ENCODE measurements around the gene ATOH7. TPM values are rescaled to one million over a fixed set of nuclear protein-coding genes. Genes with fewer than 3 reads are reported as not detected.

Gene ATOH7
- total RNA-seq, 2 donors from 2014 or later: not detected

- H3K9me3 ChIP-seq: peaks cover 0 to 7% (median 0%) of the 10 kb centered on the region in 3 donors
- H3K4me1 ChIP-seq: no peaks in the 10 kb centered on the region
- no peak overlapping the region for H3K4me3 ChIP-seq
- H3K36me3 ChIP-seq (replicated peaks in 1 of 2; ENCODE audit: insufficient read depth in 1 of 2, low read depth in 2 of 2): no peaks in the 10 kb centered on the region
- ATAC-seq (no peak), DNase-seq (no peak)
- H3K27ac ChIP-seq: no peak overlapping the region
- intact Hi-C loops (cut with DNase I): no loop called here
- no peaks in the 10 kb centered on the region for H3K27me3 ChIP-seq
- WGBS, 2 donors: 96 to 100% methylated on average over 2 of the region's 2 CpGs
- no peak for TF ChIP-seq POLR2A (IDR thresholded peaks at IDR 0.05)
These were observed 43.8 kb upstream of the ATOH7 start for GRCh38 chr10:68275600-68276126.

GRCh38 chr10:68272833-68273232 is 40.9 kb upstream of the ATOH7 start:
- TF ChIP-seq POLR2A (IDR thresholded peaks at IDR 0.05) (no peak), CTCF (IDR thresholded peaks at IDR 0.05) (no peak)
- DNase-seq: no peak
- no peak for ATAC-seq

GRCh38 chr10:68271196-68271882 is 39.4 kb upstream of the ATOH7 start:
- no peak for DNase-seq
- no peak overlapping the region for H3K4me3 ChIP-seq
- no peak overlapping the region for H3K27ac ChIP-seq
- H3K36me3 ChIP-seq (replicated peaks in 1 of 2; ENCODE audit: insufficient read depth in 1 of 2, low read depth in 2 of 2): no peaks in the 10 kb centered on the region
- no peak for ATAC-seq
- intact Hi-C loops (cut with DNase I): no loop called here
- no peak for TF ChIP-seq POLR2A (IDR thresholded peaks at IDR 0.05)
- TF ChIP-seq CTCF (IDR thresholded peaks at IDR 0.05): no peak
- no peaks in the 10 kb centered on the region for H3K27me3 ChIP-seq
- H3K9me3 ChIP-seq: no peaks in the 10 kb centered on the region
- WGBS, 2 donors: 78 to 84% methylated on average over 7 of the region's 7 CpGs
- no peaks in the 10 kb centered on the region for H3K4me1 ChIP-seq

More at GRCh38 chr10:68272833-68273232, 40.9 kb upstream of the ATOH7 start:
- no peak overlapping the region for H3K4me3 ChIP-seq
- no peaks in the 10 kb centered on the region for H3K36me3 ChIP-seq (replicated peaks in 1 of 2; ENCODE audit: insufficient read depth in 1 of 2, low read depth in 2 of 2)
- no peaks in the 10 kb centered on the region for H3K27me3 ChIP-seq
- peaks cover 0 to 3% (median 0%) of the 10 kb centered on the region in 3 donors for H3K9me3 ChIP-seq
- H3K4me1 ChIP-seq: no peaks in the 10 kb centered on the region
- intact Hi-C loops (cut with DNase I): no loop called here
- H3K27ac ChIP-seq: no peak overlapping the region

GRCh38 chr10:68269562-68270290 is 37.8 kb upstream of the ATOH7 start:
- intact Hi-C loops (cut with DNase I): no loop called here
- H3K27ac ChIP-seq: no peak overlapping the region

More at GRCh38 chr10:68269562-68270290, 37.8 kb upstream of the ATOH7 start:
- H3K27me3 ChIP-seq: no peaks in the 10 kb centered on the region
- 93 to 95% methylated on average over 2 of the region's 2 CpGs for WGBS, 2 donors
- no peaks in the 10 kb centered on the region for H3K36me3 ChIP-seq (replicated peaks in 1 of 2; ENCODE audit: insufficient read depth in 1 of 2, low read depth in 2 of 2)
- no peak for DNase-seq
- no peak for ATAC-seq
- TF ChIP-seq POLR2A (IDR thresholded peaks at IDR 0.05): no peak
- no peak for TF ChIP-seq CTCF (IDR thresholded peaks at IDR 0.05)
- H3K4me1 ChIP-seq: no peaks in the 10 kb centered on the region
- H3K4me3 ChIP-seq: no peak overlapping the region
- H3K9me3 ChIP-seq: no peaks in the 10 kb centered on the region

Measured in body of pancreas (tissue), 4 donors.